NCI-H2171 (cell line): ENCODE data around the gene TMEM231.
"Not testable (repeated sequence)": the region's sequence is repeated elsewhere in the genome, so short reads cannot be mapped to it uniquely, and the experiment has no call there.

Source experiments
- DNase-seq: peaks from one replicate; lab custom pipeline; 2025; lab: John Stamatoyannopoulos, UW

The TMEM231 gene, protein sequence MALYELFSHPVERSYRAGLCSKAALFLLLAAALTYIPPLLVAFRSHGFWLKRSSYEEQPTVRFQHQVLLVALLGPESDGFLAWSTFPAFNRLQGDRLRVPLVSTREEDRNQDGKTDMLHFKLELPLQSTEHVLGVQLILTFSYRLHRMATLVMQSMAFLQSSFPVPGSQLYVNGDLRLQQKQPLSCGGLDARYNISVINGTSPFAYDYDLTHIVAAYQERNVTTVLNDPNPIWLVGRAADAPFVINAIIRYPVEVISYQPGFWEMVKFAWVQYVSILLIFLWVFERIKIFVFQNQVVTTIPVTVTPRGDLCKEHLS

DNA sequence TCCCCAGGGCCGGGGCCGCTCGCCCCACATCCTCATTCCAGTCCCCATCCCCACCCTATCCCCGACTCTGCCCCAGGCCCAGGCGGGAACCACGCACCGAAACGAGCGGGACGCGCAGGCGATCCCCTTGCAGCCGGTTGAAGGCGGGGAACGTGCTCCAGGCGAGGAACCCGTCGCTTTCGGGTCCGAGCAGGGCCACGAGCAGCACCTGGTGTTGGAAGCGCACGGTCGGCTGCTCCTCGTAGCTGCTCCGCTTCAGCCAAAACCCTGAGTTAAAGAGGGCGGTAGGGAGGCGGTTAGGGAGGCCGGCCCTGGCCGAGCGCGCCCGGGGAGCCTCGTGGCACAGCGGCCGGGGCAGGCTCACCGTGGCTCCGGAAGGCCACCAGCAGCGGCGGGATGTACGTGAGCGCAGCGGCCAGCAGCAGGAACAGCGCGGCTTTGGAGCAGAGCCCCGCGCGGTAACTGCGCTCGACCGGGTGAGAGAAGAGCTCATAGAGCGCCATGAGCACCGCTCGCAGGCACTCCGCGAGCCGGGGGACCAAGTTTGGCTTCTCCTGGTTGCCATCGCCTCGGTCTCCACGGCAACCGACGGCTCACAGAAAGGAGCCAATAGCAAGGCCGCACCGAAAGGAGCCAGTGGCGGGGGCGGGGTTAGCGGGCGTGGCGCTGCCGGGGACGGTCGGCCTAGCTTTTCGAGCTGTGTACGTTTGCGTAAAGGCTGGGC is at the start of gene TMEM231:
TMEM231 (minus strand) TSS at position 546 of the 724 bp plus-strand sequence; CDS start at position 503, 43 bp downstream.
- DNase-seq: peak; percentile 93

DNA sequence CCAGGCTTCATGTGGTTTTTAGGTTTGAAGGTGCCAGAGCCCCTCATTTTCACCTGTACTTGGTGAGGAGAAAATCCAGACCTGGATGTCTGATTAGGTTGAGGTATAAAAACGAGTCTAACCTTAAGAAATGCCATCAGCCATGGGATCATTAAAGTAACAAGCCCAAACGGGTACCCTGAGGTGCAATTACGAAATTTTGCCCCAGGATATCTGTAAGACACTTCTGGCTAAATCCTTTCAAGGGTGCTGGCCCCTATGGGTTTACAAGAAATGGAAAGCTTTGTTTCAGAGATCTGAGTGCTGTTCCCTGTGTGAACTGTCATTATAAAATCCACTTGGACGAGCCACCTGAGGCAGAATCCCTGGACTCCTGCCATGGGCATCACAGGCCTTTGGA is 47.2 kb upstream of the TMEM231 start:
- no peak for DNase-seq

DNA sequence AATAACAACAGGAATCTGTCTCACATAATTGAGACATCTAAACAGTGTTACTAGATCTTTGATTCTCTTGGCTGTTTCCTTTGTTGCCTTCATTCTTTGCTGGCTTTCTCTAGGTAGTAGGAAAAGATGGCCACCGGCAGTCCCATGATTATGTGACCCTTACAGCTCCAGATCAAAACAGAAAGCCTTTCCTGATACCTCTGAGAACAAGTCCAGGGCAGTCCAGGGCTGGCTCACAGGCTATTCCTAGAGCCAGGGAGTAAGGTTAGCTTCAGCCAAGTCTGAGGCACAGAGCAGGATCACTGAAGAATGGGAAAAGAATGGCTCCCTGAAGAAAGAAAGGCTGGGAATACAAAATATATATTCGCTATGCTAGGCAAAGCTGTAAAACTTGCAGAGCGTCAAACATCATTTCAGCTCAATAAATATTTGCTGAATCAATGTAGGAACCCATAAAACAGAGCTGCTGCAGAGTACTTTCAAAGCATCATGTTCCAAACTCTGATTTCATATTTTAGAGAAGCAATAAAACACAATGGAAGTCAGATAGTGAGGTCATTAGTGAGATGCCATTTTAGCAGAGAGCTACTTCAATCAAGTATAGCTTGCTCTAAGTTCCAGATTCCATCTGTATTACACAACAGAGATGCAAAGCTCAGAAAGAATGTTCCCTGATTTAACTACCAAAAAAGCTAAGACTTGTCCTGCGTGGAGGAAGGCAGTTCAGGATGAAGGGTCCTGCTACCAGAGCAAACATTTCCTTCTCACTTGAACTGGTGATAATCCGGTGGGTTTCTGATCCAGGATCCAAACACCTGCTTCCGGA is 43.6 kb upstream of the TMEM231 start:
- no peak for DNase-seq

DNA sequence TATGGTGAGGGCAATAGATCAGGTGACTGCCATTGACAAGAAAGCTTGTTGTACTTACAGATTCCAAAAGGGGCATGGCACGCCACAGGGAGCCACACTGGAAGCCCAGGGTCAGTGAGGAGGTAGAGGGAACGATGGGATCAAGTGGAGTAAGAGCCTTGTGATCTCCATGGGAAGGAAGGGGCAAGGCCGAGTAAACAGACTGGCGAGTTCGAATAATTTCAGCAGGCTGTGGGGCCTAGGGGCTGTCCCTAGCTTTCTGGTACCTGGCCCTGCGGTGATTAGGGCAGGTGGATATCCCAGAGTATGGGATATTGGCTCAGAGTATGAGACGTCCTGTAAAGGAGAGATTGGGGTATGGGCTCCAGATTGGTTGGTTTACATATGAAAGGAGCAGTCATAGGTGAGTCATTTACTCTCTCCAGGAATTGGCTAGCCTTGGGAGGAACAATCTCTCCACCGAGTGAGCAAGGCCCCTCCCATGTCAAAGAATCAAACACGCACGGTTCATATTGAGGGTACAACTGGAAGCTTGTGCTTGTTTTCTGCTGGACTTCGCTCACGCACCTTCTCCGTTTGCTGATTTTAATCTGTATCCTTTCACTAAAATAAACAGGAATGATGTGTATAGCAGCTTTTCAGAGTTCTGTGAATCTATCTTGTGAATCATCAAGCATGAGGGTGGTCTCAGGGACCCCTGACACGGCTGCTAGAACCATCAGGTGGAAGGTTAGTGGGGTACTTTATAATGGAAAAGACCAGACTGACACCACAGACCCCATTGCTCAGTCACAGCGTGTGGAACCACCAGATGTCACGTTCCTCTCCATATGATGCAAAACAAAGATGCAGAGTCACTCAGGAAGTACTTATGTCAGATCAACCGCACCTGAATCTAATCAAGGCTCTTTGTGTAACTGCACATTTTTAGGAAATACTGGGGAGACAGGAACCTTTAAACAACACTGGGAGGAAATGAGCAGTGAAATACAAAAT is 38.1 kb upstream of the TMEM231 start:
- peak; percentile 43 for DNase-seq

DNA sequence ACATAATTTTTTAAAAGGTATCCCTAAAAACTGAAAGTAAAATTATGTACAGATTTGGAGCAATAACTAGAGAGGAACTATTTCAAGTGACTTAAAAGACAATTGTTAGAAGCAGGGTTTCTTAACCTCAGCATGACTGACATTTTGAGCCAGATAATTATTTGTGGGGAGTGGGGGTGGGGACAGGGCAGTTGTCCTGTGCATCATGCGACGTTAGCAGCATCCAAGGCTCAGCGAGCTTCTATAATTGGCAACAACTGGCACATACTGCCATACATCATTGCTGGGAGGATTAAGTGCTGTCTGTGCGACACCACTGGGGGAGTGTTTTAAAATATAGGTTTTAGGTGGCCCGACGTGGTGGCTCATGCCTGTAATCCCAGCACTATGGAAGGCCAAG is 37.3 kb upstream of the TMEM231 start:
- no peak for DNase-seq

DNA sequence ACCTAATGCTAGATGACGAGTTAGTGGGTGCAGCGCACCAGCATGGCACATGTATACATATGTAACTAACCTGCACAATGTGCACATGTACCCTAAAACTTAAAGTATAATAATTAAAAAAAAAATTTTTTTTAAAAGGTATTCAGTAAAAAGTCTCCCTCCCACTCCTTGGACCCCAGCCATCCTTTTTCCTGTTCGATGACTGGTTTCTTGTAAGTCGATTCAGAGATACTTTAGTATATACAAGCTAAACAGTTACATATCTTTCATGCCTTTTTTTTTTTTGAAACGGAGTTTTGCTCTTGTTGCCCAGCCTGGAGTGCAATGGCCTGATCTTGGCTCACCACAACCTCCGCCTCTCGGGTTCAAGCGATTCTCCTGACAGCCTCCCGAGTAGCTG is 35.9 kb upstream of the TMEM231 start:
- not testable (repeated sequence) for DNase-seq

DNA sequence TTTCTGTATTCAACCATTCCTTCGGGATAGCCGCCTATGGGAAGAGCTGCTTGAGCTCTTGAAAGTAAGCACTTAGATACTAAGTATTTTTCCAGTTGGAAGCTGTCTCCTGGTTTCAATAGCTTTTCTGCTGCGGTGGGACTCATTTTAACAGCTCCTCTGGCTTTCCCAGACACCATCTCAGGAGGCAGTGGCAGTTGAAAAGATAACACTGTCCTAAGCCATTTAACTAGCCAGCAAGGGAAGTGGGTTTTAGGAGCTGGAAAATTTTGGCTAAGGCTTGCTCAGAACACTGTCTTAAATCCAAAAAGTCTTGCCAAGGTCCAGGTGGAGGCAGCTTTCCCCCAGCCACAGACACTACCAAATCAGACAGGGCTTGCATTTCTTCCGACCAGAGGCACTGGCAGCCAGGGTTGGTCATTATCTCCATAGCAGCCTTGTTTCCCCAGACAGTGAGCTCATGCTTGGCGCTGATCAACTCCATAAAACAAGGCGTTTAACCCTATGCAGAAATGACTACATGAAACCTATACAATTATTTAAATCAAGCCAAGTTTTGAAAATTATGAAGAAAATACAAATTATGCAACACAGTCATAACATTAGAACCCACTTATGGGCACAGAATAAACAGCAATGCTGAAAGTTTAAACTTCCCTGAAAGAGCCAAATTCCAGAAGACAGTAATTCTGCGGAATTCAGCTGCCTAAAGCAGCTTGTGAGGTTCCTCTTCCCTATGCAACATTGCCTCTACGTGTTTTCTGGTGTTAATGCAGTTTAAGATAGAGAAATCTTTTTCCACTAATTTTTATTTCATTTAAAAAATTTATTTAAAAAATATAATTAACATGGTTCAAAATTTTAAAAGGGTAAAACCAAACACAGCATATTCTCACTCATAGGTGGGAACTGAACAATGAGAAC is 35.1 kb upstream of the TMEM231 start:
- DNase-seq: no peak

DNA sequence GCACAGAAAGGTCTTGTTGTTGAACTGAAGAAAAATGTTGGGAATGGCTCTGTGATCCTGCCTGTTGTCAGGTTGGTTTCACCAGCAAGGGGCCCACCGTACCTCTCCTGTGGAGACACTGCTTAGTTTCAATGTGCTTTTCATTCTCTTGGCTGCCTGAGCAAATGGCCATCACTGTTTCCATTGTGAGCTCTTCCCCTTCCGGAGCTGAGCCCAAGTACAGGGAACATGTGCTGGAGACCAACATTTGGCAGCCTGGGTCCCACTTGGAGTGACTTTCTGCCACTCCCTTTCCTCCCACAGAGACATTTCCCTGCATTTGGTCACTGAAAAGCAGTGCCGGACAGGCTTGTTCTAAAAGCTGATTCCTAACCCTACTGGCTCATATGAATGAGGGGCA is 33.3 kb upstream of the TMEM231 start:
- no peak for DNase-seq

DNA sequence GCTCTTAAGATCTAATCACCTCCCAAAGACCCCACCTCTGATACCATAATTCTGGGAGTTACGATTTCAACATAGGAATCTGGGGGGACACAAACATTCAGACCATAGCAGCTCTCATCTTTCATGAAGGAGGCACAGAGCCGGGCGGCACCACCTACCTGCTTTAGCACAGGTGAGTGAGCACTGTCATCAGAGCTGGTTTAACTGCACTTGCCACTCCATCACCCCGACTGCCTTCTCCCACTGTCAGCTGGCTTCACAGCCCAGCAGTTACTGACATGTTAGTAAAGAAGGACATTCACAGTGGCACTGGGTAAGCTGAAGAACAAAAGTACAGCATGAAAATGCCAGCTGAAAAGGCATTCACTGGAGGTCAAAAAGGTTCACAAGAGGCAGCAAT is 32.7 kb upstream of the TMEM231 start:
- no peak for DNase-seq

DNA sequence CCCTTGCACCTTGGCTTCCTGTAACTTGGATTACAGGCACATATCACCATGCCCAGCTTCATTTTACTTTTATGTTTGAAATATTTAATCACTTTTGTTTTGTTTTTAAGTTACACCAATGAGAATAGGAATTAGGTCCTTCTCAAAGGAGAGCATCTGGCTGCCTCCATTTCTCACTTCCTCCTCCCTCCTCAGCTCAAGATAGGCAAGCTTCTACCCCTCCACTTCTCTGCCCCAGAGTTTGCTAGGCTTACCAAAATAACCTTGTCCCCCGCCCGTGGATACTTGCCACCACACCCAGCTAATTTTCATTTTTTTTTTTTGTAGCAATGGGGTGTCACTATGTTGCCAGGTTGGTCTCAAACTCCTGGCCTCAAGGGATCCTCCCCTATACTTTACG is 28.1 kb upstream of the TMEM231 start:
- DNase-seq: no peak

DNA sequence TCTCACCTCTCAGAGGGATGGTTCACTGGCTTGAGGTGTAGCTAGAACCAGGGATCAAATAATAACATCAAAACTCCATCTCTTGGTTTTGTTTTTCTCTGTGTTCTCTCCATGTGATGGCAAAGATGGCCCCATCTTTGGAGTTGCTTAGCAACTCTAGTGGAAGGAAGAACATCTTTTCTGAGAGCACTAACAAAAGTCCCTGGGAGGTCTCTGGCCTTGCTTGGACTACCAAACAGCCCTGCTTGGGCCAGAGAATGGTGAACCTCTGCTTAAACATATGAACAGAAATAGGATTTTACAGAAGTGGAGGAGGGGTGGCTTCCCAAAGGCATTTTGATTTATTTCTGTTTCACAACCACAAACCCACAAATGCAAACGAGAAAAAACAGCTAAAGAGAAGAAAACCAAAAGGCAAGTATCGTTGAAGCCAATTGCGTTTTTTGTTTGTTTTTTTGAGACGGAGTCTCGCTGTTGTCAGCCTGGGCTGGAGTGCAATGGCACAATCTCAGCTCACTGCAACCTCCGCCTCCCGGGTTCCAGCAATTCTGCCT is 23.3 kb upstream of the TMEM231 start:
- DNase-seq: no peak

DNA sequence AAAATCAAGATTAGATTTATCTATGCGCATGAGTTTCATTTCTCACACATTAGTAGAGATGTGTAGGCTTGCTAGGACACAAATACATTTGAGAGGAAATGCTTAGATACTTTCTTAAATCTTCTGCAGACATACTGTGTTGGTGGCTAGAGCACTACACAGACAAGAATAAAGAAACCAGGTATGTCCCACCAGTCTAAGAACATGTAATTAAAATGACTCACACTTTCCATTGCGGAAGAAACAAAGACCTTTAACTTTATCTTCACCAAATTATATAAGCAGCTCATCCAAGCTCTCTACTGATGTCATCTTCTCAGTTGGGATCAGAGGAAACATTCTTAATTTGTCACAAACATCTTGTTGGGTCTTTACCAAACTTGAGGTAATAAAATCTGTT is 22.7 kb upstream of the TMEM231 start:
- DNase-seq: no peak

DNA sequence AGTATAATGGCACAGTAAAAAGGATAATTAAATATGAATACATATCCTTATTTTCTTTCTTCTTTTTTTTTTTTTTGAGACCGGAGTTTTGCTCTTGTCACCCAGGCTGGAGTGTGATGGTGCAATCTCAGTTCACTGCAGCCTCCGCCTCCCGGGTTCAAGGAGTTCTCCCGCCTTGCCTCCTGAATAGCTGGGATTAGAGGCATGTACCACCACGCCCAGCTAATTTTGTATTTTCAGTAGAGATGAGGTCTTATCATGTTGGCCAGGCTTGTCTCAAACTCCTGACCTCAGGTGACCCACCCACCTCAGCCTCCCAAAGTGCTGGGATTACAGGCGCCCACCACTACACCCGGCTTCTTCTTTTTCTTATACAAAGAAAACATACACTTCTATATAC is 22.2 kb upstream of the TMEM231 start:
- no peak for DNase-seq

DNA sequence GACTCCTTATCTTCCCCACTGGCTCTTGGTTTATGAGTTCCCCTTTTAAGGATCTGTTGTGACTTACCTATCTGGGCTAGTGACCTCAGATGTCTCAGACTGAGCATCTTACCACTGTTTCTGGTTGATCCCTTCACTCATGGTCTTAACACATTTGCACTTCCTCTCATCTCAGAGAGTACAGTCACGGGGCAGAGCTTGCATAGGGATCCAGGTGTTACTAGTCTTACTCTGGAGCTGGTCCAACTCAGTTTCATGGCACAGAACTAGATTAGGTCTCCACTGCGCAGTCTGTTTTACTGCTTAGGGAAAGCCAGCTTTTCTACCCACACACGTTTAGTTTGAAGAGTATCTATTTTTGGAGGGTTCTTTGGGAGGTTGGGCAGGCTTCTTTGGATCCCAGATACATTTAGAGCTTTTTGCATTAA is 20.3 kb upstream of the TMEM231 start:
- DNase-seq: no peak

DNA sequence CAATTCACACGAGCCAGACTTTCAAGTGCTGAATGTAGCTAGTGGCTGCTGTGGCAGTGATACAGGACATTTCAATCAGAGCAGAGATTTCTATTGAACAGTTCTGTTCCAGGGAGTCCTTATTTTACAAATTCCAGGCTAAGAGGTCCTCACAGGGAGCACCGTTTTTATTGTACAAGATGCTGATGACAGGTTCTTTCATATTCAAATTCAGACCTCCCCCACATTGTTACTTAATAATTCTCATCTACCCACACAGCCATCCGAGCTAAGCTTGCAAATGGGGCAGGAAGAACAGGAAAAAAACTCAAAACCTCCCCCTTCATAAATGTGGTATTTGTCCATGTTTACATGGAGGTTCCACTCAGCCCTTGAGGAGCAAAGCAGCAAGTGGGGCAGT is 19.9 kb upstream of the TMEM231 start:
- no peak for DNase-seq

DNA sequence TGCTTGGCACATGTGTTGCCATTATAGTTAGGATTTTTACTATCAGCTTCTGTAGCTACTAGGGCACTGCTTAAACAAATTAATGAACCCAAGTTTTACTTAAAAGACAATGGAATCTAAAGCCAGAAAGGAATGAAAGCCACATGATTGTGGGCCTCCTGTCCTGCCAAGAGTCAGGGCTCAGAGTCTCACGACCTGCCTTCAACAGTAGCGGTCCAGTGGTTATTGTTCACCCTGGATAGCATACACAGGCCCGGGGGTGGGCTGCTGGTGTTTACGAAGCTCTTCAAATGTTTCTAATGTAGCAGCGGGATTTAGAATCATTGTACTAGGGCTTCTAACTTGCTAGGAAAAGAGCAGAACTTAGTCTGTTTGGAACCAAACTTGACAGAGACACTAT is 17.9 kb upstream of the TMEM231 start:
- DNase-seq: no peak

DNA sequence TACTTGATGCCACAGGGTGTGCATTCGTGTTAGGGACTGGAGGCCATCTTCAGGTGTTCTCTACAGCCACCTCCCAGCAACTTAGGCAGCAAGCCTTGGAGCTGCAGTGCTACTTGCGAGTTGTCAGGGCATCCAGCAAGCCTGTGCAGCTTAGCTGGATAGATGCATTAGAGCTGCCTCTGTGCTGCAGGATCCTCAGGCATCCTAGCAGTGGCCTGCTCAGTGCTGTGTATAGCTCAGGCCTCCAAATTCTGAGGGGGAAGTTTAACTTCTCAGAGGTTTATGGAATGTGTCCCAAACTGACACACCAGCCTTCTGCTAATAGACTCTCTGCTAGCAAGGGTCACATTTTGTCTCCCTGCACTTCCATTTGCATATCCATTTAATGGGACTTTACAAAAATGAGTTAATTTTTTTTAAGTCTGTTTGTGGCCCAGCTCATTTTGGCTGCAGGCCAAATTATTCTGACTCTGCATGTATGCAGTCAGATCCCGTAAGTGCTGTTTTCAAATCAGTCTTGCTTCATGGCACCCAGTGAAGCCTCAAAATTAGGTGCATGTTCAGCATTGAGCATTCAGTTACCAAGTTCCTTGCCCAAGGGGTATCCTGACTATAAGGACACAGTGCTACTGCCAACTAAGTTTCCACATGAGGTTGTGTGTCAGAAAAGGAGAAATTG is 17.0 kb upstream of the TMEM231 start:
- no peak for DNase-seq

DNA sequence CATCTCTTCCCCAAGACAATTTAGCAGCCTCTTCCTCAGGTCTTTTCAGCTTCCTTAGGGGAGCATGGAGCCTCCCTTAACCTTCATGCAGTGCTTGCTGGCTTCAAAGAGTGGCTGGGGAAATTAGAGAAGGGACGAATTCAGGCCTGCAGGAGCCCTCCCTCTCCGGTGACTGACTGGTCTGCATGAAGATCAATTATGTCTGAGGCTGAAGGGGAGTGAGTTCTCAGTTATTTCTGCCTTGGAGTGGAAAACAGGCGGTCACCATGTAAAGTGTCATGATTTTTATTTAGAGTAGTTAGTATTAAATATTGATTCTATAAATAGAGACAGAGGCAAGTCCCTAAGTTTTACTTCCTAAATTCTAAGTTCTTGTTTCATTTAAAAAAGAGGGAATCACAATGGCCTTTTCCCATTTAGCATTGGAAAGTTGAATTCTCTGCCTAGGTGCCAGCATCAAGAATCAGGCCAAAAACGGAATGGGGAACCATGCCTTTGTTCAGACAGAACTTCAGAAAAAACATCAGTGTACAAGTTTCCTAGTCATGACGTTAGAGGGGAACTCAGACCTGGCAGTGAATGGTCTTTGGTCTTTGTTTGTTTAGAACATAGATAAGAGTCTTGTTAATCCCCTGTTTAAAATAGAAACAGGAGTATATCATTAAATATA is 14.5 kb upstream of the TMEM231 start:
- DNase-seq: no peak

DNA sequence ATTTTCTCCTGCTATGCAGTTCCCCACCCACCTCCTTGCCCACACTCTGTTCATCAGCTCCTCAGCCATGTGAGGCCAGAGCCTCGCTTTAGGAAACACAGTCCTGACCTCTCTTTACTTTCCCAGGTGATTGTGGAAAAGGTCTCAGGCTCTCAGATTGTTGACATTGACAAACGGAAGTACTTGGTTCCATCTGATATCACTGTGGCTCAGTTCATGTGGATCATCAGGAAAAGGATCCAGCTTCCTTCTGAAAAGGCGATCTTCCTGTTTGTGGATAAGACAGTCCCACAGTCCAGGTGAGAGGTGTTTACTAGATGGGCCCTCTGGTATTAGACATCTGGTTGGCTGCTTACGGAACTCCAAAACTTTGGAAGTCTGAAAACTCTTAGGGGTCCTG is 11.9 kb upstream of the TMEM231 start:
- DNase-seq: no peak
